Measurements from ENCODE around the gene SUSD4.

- TF ChIP-seq CTCF (conservative IDR thresholded peaks at IDR 0.05) (no peak), EZH2 (IDR thresholded peaks at IDR 0.05; ENCODE audit: low read depth) (no peak)
Measured at GRCh38 chr1:223341121-223341520, 22.9 kb downstream of the SUSD4 start.

Data from PC-9 (cell line).